GM19240 (cell line): ENCODE measurements around the gene CMIP.
A peak's percentile ranks its signal among the peaks of the same experiment; 100 is the strongest.
"Not testable (repeated sequence)": the region's sequence is repeated elsewhere in the genome, so short reads cannot be mapped to it uniquely, and the experiment has no call there.

ENCODE experiments used
- DNase-seq: peaks from one replicate; pipeline ENCODE4 v3.0.0; 2011; ENCODE audit warnings: low spot score; ENCODE audit not compliant: insufficient read length

The CMIP gene

GRCh38 chr16:81514568-81515258 is 70.1 kb downstream of the CMIP start:
- DNase-seq: no peak

- DNase-seq: no peak
These were observed 70.7 kb downstream of the CMIP start for GRCh38 chr16:81515281-81515680.

- DNase-seq: no peak
These were observed 71.1 kb downstream of the CMIP start for GRCh38 chr16:81515721-81516120.

- DNase-seq: no peak
These were observed 72.0 kb downstream of the CMIP start for GRCh38 chr16:81516478-81517149.

- DNase-seq: no peak
These were observed 72.5 kb downstream of the CMIP start for GRCh38 chr16:81517150-81517499.

GRCh38 chr16:81517629-81518438 is 73.2 kb downstream of the CMIP start:
- no peak for DNase-seq

- no peak for DNase-seq
These were observed 73.8 kb downstream of the CMIP start for GRCh38 chr16:81518439-81518757.

GRCh38 chr16:81519301-81520150 is 74.9 kb downstream of the CMIP start:
- peak; percentile 61 for DNase-seq

- DNase-seq: no peak
These were observed 75.5 kb downstream of the CMIP start for GRCh38 chr16:81520151-81520470.

GRCh38 chr16:81520560-81521135 is 76.0 kb downstream of the CMIP start:
- DNase-seq: no peak

GRCh38 chr16:81521141-81521626 is 76.6 kb downstream of the CMIP start:
- peak; percentile 69 for DNase-seq

GRCh38 chr16:81522108-81522701 is 77.6 kb downstream of the CMIP start:
- no peak for DNase-seq

- not testable (repeated sequence) for DNase-seq
These were observed 78.2 kb downstream of the CMIP start for GRCh38 chr16:81522851-81523250.

GRCh38 chr16:81523387-81524115 is 78.9 kb downstream of the CMIP start:
- no peak for DNase-seq

GRCh38 chr16:81524382-81524781 is 79.8 kb downstream of the CMIP start:
- DNase-seq: no peak

GRCh38 chr16:81524885-81525284 is 80.3 kb downstream of the CMIP start:
- not testable (repeated sequence) for DNase-seq

GRCh38 chr16:81526199-81526598 is 81.6 kb downstream of the CMIP start:
- no peak for DNase-seq

GRCh38 chr16:81526935-81527334 is 82.3 kb downstream of the CMIP start:
- DNase-seq: no peak

GRCh38 chr16:81527477-81528178 is 83.0 kb downstream of the CMIP start:
- no peak for DNase-seq

- DNase-seq: no peak
These were observed 83.6 kb downstream of the CMIP start for GRCh38 chr16:81528256-81528655.
